GM15510 (cell line): Measurements from ENCODE around the gene MON1A.

ENCODE experiments used
- POLR2A ChIP-seq: IDR thresholded peaks from 3 replicates; pipeline ENCODE4 v1.6.1; 2011; ENCODE audit warnings: borderline replicate concordance; ENCODE audit not compliant: insufficient read length; ENCODE audit errors: extremely low read depth

The MON1A gene

DNA sequence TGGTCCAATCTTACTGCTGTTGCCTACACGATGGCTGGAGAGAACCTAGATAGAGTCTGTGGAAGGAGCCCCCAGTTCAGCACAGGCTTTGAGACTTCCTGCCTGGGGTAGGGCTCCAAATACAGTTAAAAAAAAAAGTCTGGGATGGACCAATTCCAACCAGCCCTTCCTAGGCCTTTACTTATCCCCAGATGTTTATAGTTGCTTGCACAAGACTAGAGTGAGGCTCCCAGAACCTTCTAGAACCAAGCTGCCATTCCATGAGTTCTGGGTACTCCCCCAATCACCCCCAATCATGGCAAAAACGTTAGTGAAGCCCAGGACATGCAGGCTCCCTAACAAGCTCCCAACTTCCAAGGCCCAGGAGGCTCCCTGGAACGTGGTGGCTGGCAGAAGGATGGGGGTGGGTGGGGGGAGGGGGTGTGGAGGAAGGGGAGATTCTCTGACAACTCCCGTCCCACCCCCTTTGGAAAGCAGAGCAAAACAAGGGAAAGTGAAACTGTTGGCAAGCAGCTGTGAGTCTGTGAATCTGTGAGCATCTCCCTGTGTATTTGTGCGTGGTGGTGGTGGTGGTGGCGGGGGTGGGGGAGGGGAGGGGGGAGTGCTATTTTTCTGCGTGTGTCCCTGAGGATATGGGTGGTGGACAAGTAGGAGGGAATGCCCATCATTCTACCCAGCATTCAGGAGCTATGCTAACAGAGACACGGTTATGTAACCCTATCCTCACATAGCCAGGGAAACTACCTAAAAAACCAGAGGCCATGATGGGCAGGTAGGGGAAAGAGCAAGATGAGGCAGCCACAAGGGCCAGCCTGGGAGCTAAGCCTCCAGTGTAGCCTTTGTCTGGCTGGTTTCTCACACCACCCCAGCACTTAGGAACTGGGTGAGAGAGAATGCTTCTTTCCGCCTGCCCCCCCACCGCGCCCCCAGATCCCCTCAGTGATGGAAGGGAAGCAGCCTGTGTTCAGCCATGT lies 28.0 kb downstream of the MON1A start:
- TF ChIP-seq POLR2A: no peak

DNA sequence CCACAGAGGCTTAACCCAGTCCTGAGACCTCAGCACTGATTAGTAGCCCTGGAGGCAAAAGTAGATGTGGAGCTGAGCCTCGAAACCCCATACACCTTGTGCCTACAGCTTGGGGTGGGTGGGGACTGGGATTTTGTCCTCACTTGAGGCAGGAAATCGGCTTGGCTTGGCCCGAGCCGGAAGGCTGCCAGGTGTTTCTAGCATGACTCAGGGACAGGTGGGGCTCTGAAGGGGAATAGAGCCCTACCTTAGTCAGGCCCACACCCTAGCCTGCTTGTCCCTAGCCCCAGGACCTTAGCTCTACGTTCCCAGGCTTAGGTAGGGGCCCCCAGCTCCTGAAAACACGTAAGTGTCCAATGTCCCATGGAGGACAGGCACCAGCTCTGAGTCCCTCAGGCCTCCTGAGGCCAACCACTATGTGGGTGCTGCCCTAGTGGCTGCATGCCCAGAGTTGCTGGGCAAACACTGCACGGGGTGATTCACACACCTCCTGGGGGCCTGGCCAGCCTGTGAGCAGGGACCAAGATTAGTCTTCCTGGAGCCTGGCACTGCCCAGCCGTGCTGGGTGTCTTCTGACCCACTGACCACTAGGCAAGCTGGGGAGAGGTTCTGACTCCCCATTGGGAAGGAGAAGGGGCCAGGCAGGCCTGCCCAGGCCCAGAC lies 29.0 kb downstream of the MON1A start:
- no peak for TF ChIP-seq POLR2A

DNA sequence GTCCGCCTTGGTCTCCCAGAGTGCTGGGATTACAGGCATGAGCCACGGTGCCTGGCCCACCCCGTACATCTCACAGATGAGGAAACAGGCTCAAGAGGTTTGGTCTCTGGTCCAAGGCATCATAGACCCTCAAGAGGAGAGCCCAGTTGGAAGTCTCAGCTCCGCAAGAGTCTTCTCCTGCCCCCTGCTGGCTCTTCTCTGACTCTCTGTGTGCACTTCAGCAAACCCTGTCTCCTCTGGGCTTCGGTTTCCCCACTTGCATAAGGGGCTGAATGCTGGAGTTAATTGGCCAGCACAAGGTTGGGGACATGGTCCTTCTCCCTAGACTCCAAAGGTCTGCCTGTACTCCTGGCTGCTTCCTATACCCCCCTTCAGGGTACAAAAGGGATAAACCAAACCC lies 29.8 kb downstream of the MON1A start:
- TF ChIP-seq POLR2A: no peak

DNA sequence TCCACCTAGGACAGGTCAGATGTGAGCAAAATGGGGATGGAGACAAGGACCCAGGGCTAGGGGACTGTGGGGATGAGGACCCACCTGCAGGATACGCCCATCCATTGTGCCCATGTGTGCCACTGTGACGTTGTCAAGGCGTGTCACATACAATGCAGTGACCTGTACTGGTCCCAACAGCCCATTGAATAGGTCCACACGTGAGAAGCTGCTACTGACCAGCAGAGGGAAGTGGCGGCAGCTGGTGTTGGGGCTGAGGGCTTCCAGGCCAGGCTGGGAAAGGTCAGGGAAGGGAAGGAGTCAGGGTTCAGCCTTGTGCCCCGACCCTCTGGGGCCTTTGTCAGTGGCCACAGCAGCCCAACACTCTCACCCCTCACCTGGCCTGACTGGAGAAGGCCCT lies 30.6 kb downstream of the MON1A start:
- no peak for TF ChIP-seq POLR2A

DNA sequence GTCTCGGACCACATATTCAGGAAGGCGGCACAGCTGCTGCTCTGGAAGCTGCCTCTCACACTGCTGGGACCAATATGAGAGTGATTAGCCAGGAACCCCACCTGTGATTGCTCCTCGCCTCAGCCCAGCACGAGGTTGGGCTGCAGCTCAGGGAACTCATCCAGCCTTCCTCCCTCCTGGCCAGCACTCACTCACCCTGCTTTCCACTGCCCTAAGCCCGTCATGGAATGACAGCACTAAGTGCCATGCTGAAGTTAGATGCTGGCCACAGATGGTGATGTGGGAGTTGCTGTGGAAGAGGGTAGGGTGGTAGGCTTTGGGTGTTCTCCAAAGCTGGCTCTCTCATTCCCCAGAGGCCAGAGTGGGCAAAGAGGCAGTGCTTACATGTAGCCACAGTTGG lies 33.3 kb downstream of the MON1A start:
- TF ChIP-seq POLR2A: no peak

DNA sequence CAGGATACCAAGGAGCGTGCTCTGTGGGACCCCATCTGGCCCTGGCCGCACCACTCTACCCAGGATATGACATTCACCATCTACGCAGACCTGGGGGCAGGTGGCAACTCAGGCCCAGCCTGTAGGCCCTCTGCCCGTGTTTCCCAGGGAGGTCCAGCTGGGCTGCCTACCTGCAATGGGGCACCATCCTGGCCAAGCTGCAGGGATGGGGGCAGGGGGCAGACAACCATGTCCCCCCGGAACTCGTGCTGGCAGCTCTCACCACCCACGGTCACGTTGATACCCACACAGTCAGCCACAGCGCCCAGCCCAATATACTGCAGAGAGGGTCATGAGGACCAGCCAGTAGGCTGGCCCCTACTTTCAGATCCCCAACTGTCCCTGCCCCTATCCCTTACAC lies 33.8 kb downstream of the MON1A start:
- no peak for TF ChIP-seq POLR2A

DNA sequence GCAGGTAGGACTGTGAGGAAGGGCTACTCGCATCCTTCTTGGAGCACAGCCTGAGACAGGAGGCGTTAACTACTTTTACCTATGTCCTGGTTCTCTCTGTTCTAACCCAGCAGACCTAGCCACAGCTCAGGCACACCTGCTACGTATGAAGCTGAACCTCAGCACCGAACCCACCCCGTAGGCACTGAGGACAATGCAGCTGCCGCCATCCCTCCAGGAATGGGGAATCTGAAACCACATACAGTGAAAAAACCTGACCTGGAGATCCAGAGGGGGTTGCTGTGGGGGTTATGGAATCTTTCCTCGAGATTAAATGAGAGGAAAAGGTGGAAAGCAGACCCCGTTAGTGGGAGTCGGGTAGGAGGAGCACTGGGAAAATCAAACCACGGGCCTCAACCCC lies 40.3 kb downstream of the MON1A start:
- TF ChIP-seq POLR2A: no peak

DNA sequence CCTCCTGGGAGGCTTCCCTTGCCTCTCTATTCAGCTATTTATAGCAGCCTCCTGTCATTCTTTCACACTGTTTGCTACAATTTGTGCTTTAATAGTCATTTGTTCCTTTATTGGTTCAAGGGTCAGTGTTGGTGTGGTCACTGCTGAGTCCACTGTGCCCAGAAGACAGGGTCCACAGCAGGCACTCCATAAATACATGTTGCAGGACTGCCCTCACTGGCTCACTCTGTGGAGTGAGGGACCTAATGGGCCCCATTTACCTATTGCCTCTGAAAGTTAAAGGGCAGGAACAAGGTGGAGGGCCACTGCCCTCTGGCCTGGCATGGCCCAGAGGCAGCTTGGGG lies 42.7 kb downstream of the MON1A start:
- no peak for TF ChIP-seq POLR2A

DNA sequence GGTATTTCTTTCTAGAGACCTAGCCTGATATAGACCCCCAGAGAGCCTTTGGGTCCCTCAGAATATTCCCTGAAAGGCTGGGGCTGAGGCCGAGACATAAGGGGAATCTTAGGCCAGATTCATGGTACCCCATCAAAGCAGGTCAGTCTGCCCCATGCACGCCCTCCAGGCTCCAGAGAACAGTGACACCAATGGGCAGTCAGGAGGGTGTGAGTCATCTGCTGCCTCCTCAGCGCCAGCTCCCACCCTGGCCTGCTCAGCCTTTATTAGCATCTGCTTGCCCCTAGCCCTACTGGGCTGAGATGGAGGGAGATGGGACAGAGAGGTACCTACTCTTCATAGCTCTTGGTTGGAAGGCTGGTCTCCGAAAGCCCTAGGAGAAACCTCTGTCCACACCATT lies 45.6 kb downstream of the MON1A start:
- no peak for TF ChIP-seq POLR2A

DNA sequence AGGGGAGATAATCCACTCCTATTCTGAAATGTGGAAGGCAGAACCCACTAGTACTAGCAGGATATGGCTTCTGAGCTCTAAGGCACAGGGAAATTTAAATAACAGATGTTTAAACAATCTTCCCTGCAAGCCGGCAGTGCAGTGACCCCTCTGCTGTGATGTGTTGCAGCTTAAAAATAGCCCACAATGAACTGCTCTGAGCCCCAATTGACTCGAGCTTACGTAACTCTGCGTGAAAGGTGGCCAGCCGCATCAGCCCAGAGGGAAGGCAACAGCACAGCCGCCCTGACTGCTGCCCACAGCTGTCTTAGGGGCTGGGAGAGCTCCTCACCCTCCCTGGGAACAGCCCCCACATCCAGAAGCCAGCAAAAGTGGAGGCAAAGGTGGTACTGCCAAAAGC lies 47.4 kb downstream of the MON1A start:
- no peak for TF ChIP-seq POLR2A

DNA sequence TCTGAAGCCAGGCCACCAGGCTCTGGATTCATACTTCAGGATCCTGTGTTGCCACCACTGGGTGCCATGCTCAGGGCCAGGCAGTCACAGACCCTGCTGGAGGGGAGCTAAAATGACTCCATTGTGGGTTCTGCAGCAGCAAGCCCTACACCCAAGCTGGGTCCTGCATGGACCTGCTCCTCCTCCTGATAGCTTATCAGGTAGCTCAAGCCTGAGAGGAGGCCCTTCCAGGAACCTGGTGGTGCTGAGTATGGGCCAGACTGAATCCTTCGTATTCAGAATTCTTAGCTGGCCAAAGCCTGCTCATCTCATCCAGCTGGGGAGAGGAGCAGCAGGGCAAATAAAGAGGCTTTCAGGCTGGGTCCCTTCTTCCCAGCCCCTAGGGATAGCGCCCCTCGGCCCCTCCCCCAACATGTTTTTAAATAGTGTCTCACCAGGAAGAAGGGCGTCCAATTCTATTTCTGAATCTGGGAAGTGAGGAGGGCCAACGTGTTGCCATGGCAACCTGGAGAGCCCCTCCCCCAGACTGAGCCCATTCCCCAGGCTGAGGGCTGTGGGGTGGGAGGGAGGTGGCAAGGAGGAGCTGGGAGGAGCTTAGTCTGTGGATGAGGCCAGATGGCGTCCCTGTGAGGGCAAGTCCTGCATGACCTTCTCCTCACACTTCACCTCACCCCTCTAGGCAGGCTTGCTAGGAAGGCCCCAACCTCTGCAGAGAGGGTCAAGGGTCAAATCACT lies 48.9 kb downstream of the MON1A start:
- TF ChIP-seq POLR2A: no peak

DNA sequence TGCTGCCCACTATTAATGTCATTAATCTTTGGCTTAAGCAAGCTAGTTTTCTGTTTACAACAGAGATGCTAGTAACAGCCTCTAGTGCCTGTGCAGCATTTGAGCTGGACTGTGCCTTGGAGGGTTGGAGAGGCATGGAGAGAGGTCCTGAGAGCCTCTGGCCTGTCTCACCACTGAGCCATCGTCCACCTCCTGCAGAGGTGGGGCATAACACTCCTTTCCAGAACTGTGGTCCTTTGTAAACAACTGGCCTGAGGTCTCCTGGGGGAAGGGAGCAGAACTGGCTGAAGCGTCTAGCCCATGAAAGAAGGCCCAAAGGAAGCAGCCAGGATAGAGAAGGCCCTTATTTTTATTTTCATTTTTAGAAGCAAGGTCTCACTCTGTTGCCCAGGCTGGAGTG lies 49.9 kb downstream of the MON1A start:
- no peak for TF ChIP-seq POLR2A

DNA sequence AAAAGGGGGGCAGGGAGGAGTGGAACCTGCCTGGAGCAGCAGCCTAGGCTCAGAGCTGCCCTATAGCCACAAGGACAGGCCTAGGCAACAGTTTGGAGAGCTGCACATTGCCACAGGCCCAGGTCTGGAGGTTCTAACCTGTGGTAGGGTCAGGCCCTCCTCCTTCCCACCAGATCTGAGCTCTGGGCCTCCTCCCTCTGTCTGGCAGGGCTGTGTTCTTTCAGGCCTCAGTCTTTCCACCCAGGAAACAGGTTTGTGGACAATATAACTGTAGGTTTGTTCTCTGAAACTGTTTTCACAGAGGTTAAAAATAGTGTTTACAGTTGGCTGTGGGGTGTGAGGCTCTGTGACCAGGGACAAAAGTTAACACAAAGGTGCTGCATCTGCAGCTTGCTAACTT lies 50.9 kb downstream of the MON1A start:
- TF ChIP-seq POLR2A: no peak

DNA sequence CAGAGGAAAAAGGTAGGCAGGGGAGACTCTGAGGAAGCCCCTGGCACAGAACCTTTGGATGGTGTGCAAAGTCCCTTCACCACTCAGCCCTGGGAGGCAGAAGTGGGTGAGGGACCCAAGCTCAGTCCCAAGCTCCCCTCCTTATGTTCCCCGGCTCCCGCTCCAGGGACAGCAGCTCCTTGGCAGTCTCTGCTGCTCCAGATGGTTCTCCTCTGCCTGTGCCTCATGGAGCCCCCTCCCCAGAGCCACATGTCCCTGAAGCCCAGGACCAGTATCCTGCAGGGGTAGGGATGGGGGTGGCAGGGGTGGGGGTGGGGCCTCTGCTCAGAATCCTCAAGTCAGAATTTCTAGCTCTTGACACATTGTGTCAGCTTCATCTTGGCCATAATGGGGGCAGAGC lies 51.9 kb downstream of the MON1A start:
- no peak for TF ChIP-seq POLR2A

DNA sequence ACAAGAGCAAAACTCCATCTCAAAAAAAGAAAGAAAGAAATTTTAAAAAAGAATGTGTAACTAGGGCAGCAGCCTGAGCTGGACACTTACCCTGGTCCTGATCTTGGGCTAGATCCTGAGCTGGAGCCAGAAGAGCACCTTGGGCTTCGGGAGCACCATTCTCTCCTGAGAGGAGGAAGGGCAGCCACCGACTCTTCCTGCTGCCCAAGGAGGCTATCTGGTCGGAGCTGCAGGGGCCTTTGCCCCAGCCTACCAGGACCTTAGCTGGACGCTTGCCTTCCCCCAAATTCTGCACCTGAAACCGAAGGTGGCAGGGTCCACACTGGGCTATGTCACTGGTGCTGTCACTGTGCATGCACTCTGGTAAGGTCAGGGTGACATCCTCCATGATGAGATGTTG lies 53.0 kb downstream of the MON1A start:
- TF ChIP-seq POLR2A: no peak
